Activated T-cell treated with anti-CD3 and anti-CD28 coated beads for 1 hour (primary cell): Measurements from ENCODE around the gene NFIX.
"Not testable (repeated sequence)": the region's sequence is repeated elsewhere in the genome, so short reads cannot be mapped to it uniquely, and the experiment has no call there.

ENCODE experiments used
- DNase-seq: peaks from one replicate; pipeline ENCODE4 v3.0.0-alpha.2; 2020; ENCODE audit warnings: low read depth

Gene NFIX

GRCh38 chr19:12957389-12957952 is 37.8 kb upstream of the NFIX start:
- DNase-seq, result not testable (repeated sequence)

GRCh38 chr19:12959481-12959880 is 35.8 kb upstream of the NFIX start:
- no peak for DNase-seq

DNA sequence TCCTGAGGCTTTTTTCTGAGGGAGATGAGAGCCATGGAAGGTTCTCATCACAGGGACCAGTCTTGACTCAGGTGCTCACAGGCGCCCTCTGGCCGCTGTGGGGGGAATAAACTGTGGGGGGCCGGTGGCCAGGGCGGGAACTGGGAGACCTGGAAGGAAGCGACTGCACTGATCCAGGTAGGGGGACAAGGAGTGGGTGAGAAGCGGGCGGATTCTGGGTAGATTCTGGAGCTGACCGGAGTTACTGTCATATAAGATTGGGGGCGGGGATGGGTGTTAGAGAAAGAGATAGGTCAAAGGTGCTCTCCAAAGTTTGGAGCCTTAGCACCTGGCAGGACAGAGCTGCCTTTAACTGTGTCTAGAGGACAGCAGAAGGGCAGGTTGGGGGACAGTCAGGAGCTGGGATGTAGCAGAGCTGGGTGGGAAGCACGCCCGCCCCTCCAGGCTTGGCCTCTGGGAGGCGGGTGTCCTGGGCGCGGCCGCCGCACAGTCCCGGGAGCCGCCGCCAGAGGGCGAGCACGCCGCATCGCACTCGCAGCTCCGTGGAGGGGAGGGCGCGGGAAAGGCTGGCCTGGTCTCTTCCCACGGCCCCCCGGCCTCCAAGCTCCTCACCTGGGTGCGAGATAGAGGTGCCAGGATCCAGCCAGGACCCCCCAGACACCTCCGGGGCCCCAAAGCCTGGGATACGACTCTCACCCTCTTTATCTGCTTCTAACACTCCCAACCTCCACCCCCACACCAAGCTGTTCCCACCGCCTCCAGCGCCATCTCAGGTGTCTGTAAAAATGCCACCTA is 30.1 kb upstream of the NFIX start:
- DNase-seq, result peak; percentile 77

- DNase-seq, result no peak
Observed at GRCh38 chr19:12965812-12966135, 29.5 kb upstream of the NFIX start.

DNA sequence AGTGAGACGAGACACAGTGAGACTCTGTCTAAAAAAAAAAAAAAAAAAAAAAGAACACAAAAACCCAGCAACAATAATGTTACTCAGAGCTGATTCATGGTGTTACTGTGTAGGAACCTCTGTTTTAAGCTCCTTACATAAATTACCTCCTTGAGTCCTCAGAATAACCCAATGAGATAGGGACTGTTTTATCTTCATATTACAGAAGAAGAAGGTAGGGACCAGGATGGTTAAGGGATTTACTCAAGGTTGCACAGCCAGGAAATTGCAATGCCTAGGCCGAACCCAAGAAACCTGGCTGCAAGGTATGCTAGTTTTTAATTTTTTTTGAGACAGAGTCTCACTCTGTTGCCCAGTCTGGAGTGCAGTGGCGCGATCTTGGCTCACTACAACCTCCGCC is 27.4 kb upstream of the NFIX start:
- DNase-seq, result no peak

GRCh38 chr19:12969292-12969988 is 25.8 kb upstream of the NFIX start, which contains the start of gene DAND5:
Gene DAND5 (plus strand): TSS chr19:12969576. CDS start chr19:12969661, 85 bp downstream.
- DNase-seq, result no peak

- DNase-seq, result no peak
Observed at GRCh38 chr19:12970070-12970820, 25.0 kb upstream of the NFIX start.

- no peak for DNase-seq
Observed at GRCh38 chr19:12973236-12973635, 22.0 kb upstream of the NFIX start.

- no peak for DNase-seq
Observed at GRCh38 chr19:12974301-12975220, 20.7 kb upstream of the NFIX start.

GRCh38 chr19:12975221-12975741 is 20.0 kb upstream of the NFIX start:
- no peak for DNase-seq

GRCh38 chr19:12976109-12976508 is 19.2 kb upstream of the NFIX start:
- not testable (repeated sequence) for DNase-seq

DNA sequence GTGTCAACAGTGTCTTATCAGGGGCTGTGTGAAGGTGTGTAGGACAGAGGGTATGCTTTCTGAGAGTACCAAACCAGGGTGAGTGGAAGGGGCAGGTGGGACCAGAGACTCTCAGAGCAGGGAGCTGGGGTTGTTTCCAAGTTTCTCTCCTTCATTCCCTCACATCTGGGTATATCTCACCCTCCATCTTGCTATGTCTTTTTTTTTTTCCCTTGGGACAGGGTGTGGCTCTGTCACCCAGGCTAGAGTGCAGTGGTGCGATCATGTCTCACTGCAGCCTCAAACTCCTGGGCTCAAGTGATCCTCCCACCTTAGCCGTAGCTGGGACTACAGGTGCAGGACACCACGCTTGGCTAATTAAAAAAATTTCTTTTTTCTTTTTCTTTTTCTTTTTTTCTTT is 15.3 kb upstream of the NFIX start:
- no peak for DNase-seq

DNA sequence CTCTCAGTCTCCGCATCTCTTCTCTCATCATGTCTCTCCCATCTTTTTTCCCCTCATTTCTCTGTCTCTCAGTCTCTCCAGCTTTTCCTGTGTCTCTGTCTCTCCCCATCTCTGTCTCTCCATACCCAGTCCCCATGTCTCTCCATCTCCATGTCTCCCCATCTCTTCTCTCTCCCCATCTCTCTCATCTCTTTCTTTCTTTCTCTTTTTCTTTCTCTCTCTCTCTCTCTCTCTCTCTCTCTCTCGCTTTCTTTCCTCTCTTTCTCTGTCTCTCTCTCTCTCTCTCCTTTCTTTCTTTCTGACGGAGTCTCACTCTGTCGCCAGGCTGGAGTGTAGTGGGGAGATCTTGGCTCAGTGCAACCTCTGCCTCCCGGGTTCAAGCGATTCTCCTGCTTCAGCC is 12.6 kb upstream of the NFIX start:
- no peak for DNase-seq

GRCh38 chr19:12983091-12983490 is 12.2 kb upstream of the NFIX start:
- no peak for DNase-seq

DNA sequence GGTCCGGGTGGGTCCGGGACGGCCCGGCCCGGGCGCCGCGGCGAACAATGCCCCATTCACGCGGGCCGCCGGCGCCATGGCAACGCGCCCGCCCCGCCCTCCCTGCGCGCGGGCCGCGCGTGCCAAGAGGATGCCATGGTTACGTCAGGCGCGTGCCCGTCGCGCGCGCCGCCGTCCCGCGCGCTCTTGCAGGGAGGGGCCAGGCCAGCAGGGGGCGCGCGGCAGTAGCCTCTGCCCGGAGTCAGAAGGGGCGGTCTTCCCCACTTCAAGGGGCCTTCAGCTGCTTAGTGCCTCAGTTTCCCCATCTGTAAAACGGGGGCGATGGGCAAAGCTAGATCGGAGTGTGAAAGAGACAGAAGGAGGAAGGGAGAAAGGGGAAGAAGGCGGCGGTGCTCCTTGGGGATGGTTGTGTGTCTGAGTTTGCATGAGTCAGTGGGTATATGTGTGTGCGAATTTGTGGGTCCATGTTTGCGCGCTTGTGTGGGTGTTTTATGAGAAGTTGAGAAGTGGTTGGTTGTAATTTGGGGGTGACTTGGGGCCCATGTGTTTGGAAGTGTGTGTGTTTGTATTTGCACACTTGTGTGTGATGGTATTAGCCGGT is 11.6 kb upstream of the NFIX start:
- DNase-seq, result peak; percentile 79

DNA sequence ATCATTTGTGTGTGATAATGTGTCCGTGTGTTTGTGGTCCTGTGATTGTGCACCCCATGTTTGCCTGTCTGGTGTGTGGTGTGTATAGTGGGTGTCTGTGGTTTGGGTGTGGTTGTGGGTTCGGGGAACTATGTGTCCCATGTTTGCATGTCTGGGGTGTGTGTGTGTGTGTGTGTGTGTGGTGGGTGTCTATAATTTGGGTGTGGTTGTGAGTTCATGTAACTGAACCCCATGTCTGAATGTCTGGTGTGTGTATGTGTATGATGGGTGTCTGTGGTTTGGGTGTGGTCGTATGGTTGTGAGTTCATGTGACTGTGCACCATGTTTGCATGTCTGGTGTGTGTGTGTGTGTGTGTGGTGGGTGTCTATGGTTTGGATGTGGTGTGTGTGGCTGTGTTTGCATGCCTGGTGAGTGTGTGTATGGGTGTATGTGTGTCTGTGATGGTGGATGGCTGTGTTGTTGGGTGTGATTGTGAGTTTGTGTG is 11.1 kb upstream of the NFIX start:
- DNase-seq, result no peak

GRCh38 chr19:12984683-12985048 is 10.6 kb upstream of the NFIX start:
- no peak for DNase-seq

- DNase-seq, result no peak
Observed at GRCh38 chr19:12985049-12985776, 10.1 kb upstream of the NFIX start.

DNA sequence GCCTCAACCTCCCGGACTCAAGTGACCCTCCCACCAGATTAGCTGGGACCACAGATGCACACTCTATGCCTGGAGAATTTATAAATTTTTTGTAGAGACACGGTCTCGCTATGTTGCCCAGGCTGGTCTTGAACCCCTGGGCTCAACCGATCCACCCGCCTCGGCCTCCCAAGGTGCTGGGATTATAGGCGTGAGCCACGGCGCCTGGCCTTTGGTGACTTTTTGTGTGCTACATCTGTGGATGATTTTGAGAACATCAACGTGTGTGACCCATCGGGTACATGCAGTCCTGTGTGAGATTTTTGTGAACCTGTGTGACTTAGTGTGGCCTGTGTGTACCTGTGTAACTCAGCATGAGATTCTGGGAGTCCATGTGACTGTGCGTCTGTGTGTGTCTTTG is 8.5 kb upstream of the NFIX start:
- DNase-seq, result no peak

DNA sequence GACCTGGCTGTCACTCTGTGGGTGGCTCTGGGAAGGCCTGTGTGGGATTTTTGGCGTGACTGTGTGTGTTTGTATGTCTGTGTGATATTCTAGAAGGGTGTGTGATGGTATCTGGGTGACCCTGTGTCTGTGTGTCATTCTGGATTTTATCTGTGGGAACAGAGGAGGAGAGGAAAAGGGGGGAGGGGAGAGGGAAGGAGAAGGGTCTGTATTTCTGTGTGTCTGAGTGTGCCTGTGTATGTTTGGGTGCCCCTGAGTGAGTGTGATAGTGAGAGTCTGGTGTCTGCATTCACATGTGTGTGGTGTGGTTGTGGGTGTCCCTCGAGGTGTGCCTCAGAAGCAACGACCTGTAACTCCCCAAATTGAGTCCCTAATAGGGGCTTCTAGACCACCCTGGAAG is 8.1 kb upstream of the NFIX start:
- DNase-seq, result no peak
